MCF 10A (cell line): ENCODE results near the gene SPHK1. TPM values are rescaled to one million over a fixed set of nuclear protein-coding genes. Genes with fewer than 3 reads are reported as not detected.

ENCODE experiments used
- BruUV-seq: library from RNA; stranded (reverse); fragments of 400-500 nt; replicated peaks from 2 replicates; lab custom pipeline; 2021; lab: Mats Ljungman, UMichigan
- CTCF ChIA-PET: fragments of 300-600 bp; sonication (Branson Sonifier 250); formaldehyde crosslinking; extraction: SDS; loops from one replicate; lab custom pipeline; 2021; ENCODE audit warnings: antibody characterized with exemption, inconsistent platforms; lab: Yijun Ruan, JAX
- POLR2A ChIA-PET: fragments of 300-600, 350-650 bp; sonication (Branson Sonifier 250); formaldehyde crosslinking; extraction: SDS; loops from one replicate; lab custom pipeline; 2020; ENCODE audit warnings: antibody characterized with exemption, inconsistent platforms; lab: Yijun Ruan, JAX
- DNase-seq: peaks from one replicate; pipeline ENCODE4 v3.0.0-alpha.2; 2018; ENCODE audit not compliant: unreplicated experiment
- H3K27ac Mint-ChIP-seq: one replicate; pipeline ENCODE4 v1.8.0; 2022; ENCODE audit warnings: mild to moderate bottlenecking, low read depth, mixed read lengths; ENCODE audit not compliant: unreplicated experiment
- H3K27me3 Mint-ChIP-seq: one replicate; pipeline ENCODE4 v1.8.0; 2022; ENCODE audit warnings: mixed read lengths; ENCODE audit not compliant: insufficient read depth, unreplicated experiment
- H3K36me3 Mint-ChIP-seq: one replicate; pipeline ENCODE4 v1.8.0; 2022; ENCODE audit warnings: mild to moderate bottlenecking, moderate library complexity, mixed read lengths; ENCODE audit not compliant: insufficient read depth, unreplicated experiment
- H3K4me1 Mint-ChIP-seq: one replicate; pipeline ENCODE4 v1.8.0; 2022; ENCODE audit warnings: mixed read lengths; ENCODE audit not compliant: insufficient read depth, unreplicated experiment
- H3K4me3 Mint-ChIP-seq: one replicate; pipeline ENCODE4 v1.8.0; 2022; ENCODE audit warnings: mild to moderate bottlenecking, moderate library complexity, mixed read lengths; ENCODE audit not compliant: unreplicated experiment
- H3K9me3 Mint-ChIP-seq: one replicate; pipeline ENCODE4 v1.8.0; 2022; ENCODE audit warnings: mixed read lengths; ENCODE audit not compliant: unreplicated experiment
- intact Hi-C: fragments of 100-400 bp; cut with micrococcal nuclease; formaldehyde crosslinking; loops from 2 replicates; pipeline ENCODE4 v1.14.1; 2022
- total RNA-seq: library from RNA; stranded (reverse); gene quantifications from 2 replicates; pipeline ENCODE4 v1.2.3, GENCODE V29; 2022
- TF ChIP-seq, protein P1 (sequence below): fragments of 200-600 bp; IDR thresholded peaks from one replicate; pipeline ENCODE4 v1.8.0; 2022; ENCODE audit warnings: antibody characterized with exemption, mild to moderate bottlenecking; ENCODE audit not compliant: unreplicated experiment

The SPHK1 gene
- total RNA-seq, 1 experiment from 2014 or later: 7.1 TPM

GRCh38 chr17:76381633-76382350, 2.6 kb upstream of the SPHK1 start:
- DNase-seq: no peak
- intact Hi-C loops: no loop called here
- peak overlapping the region; percentile 79 for H3K4me3 Mint-ChIP-seq
- BruUV-seq: no TSS peak
- H3K9me3 Mint-ChIP-seq: no peaks in the 10 kb centered on the region
- ChIA-PET CTCF (interaction anchor here (0.6 kb wide), 2 partner anchors 333 to 784 kb away, joined by 3 to 4 read pairs; no protein-coding TSS in a partner anchor), POLR2A (interaction anchor here (0.6 to 3.8 kb wide), 4 partner anchors 11 to 506 kb away, joined by 3 to 49 read pairs (median 4); partner anchors contain the start of gene PRPSAP1)
- no peaks in the 10 kb centered on the region for H3K36me3 Mint-ChIP-seq
- peaks cover 5% of the 10 kb centered on the region for H3K4me1 Mint-ChIP-seq
- H3K27ac Mint-ChIP-seq: no peak overlapping the region
- TF ChIP-seq, protein P1, sequence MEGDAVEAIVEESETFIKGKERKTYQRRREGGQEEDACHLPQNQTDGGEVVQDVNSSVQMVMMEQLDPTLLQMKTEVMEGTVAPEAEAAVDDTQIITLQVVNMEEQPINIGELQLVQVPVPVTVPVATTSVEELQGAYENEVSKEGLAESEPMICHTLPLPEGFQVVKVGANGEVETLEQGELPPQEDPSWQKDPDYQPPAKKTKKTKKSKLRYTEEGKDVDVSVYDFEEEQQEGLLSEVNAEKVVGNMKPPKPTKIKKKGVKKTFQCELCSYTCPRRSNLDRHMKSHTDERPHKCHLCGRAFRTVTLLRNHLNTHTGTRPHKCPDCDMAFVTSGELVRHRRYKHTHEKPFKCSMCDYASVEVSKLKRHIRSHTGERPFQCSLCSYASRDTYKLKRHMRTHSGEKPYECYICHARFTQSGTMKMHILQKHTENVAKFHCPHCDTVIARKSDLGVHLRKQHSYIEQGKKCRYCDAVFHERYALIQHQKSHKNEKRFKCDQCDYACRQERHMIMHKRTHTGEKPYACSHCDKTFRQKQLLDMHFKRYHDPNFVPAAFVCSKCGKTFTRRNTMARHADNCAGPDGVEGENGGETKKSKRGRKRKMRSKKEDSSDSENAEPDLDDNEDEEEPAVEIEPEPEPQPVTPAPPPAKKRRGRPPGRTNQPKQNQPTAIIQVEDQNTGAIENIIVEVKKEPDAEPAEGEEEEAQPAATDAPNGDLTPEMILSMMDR: no peak
- H3K27me3 Mint-ChIP-seq: no peaks in the 10 kb centered on the region

GRCh38 chr17:76382351-76382802, 2.0 kb upstream of the SPHK1 start:
- H3K27ac Mint-ChIP-seq: no peak overlapping the region
- no TSS peak for BruUV-seq
- H3K36me3 Mint-ChIP-seq: no peaks in the 10 kb centered on the region
- peaks cover 3% of the 10 kb centered on the region for H3K4me1 Mint-ChIP-seq
- no peak for DNase-seq
- peak overlapping the region; percentile 79 for H3K4me3 Mint-ChIP-seq
- TF ChIP-seq, protein P1: no peak
- no peaks in the 10 kb centered on the region for H3K27me3 Mint-ChIP-seq
- ChIA-PET POLR2A (interaction anchor here (0.6 to 3.8 kb wide), 3 partner anchors 30 to 506 kb away, joined by 3 to 49 read pairs (median 3); partner anchors contain the start of gene PRPSAP1), CTCF (interaction anchor here (0.5 to 1.2 kb wide), 4 partner anchors 12 to 456 kb away, joined by 3 to 4 read pairs (median 4); no protein-coding TSS in a partner anchor)
- intact Hi-C loops: no loop called here
- H3K9me3 Mint-ChIP-seq: no peaks in the 10 kb centered on the region

DNA sequence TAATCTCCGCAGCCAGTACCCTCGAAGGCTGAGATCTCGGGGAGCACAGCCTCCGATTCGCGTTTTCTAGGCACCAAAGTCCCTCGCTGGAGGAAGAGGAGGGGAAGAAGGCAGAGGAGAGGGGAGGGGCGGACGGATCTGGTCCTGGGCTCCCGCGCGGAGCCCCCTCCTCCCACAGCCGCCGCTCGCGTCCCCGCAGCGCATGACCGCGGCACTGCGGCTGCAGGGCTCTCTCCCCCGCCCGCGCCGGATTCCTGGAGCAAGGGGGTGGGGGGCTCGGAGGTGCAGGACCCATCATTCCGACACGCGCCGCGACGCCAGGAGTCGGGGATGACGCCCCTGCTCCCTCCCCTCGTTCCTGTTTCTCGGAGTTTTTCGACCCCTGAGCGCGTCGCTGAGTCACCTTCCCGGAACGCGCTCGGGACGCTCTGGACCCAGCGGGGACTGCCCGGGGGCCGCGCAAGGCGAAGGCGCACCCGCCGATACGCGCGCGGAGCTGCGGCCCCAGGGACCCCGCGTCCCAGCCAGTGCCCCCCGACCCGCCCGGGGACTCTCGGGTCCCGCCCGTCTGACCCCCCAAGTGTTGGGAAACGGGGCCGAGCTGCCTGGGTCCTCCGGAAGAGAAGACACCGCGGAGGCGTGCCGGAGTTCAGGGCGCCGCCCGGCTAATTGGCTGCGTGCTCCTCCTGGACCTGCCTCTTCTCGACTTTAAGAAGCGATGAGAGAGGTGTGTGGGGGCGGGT, 1.4 kb upstream of the SPHK1 start:
- peak overlapping the region; percentile 79 for H3K4me3 Mint-ChIP-seq
- intact Hi-C loops: no loop called here
- H3K27ac Mint-ChIP-seq: no peak overlapping the region
- TF ChIP-seq, protein P1: no peak
- no TSS peak for BruUV-seq
- no peaks in the 10 kb centered on the region for H3K27me3 Mint-ChIP-seq
- no peaks in the 10 kb centered on the region for H3K4me1 Mint-ChIP-seq
- POLR2A ChIA-PET: interaction anchor here (0.7 to 3.8 kb wide), 2 partner anchors 30 to 507 kb away, joined by 3 to 49 read pairs; partner anchors contain the start of gene PRPSAP1
- DNase-seq: peak; percentile 71
- CTCF ChIA-PET: interaction anchor here (0.5 to 1.2 kb wide), 3 partner anchors 13 to 457 kb away, joined by 3 to 4 read pairs (median 3); no protein-coding TSS in a partner anchor
- no peaks in the 10 kb centered on the region for H3K9me3 Mint-ChIP-seq
- no peaks in the 10 kb centered on the region for H3K36me3 Mint-ChIP-seq
